Measurements from ENCODE around the gene SGMS1. TPM values are rescaled to one million over a fixed set of nuclear protein-coding genes. Genes with fewer than 3 reads are reported as not detected.

SGMS1 gene
- total RNA-seq, 2 experiments from 2014 or later, result 7.5 to 9.0 TPM

DNA sequence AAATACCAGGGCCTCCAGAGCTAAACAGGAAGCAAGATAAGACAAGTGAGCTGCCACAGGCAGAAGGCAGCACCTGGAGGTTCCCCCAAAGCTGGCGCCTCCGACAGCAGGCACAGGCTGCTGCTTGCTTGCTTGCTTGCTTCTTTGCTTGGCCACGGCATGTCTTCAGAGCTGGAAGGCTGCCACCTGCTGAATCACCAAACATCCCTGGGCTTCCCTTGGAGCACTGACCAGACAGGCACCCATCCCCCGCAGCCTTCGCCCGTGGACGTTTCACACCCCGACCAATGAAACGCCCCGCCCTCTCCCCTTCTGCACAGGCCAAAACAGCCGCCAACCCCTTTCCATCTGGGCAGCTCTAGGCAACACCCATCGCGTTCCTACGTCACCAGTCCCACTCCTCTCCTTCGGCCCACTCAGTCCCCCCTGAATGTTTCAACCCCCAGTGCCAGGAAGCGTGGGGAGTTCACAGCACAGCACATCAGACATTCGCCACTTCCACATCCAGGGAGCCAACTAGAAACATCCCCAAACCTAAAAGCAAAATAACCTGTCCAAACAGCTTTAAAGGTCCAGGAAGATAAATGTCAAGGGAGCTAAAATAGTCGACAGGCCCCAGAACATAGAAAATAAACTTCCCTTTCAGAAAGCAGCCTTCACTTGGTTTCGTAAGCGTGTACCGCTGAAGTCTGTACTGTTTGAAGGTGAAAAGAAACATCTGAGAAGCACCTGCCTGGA is 1.6 kb downstream of the SGMS1 start:
- POLR2A ChIA-PET, result interaction anchor here (0.8 to 1.0 kb wide), 2 partner anchors 17 to 202 kb away, joined by 3 read pairs; no protein-coding TSS in a partner anchor
- Mint-ChIP-seq H3K36me3 (ENCODE audit: low read depth) (no peaks in the 10 kb centered on the region), H3K4me3 (peak overlapping the region; percentile 78), H3K27ac (peak overlapping the region; percentile 86), H3K4me1 (peaks cover 45% of the 10 kb centered on the region), H3K27me3 (no peaks in the 10 kb centered on the region), H3K9me3 (ENCODE audit: low read depth) (no peaks in the 10 kb centered on the region)
- intact Hi-C loops (cut with DNase I, micrococcal nuclease), result loop anchor here (1.0 to 5.0 kb wide), 2 partner anchors 80 to 204 kb away; no protein-coding TSS in a partner anchor
- ATAC-seq (peak; percentile 8), DNase-seq (peak; percentile 76)
- CTCF ChIA-PET, result interaction anchor here (0.5 to 4.4 kb wide), 11 partner anchors 9 to 206 kb away, joined by 3 to 19 read pairs (median 4); no protein-coding TSS in a partner anchor

DNA sequence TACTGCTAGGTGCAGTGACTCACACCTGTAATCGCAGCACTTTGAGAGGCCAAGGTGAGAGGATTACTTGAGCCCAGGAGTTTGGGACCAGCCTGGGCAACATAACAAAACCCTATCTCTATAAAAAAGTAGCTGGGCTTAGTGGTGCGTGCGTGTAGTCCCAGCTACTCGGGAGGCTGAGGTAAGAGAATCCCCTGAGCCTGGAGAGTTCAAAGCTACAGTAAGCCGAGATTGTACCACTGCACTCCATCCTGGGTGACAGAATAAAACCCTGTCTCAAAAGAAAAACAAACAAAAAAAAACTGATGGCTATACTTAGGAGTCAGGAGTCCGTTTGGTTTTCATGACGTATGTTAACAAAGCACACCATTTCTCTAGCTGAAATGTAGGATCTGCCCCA is 2.9 kb downstream of the SGMS1 start:
- Mint-ChIP-seq H3K9me3 (ENCODE audit: low read depth) (no peaks in the 10 kb centered on the region), H3K4me3 (no peak overlapping the region), H3K36me3 (ENCODE audit: low read depth) (no peaks in the 10 kb centered on the region), H3K4me1 (peaks cover 44% of the 10 kb centered on the region), H3K27me3 (no peaks in the 10 kb centered on the region), H3K27ac (no peak overlapping the region)
- ATAC-seq (no peak), DNase-seq (no peak)
- ChIA-PET CTCF (interaction anchor here (0.7 to 4.4 kb wide), 7 partner anchors 8 to 205 kb away, joined by 3 to 19 read pairs (median 5); no protein-coding TSS in a partner anchor), POLR2A (interaction anchor here (0.9 kb wide), 2 partner anchors 16 to 108 kb away, joined by 3 read pairs; no protein-coding TSS in a partner anchor)
- intact Hi-C loops (cut with DNase I, micrococcal nuclease), result loop anchor here in 1 of 2 experiments (5.0 kb wide), 1 partner anchor 79 kb away; no protein-coding TSS in a partner anchor

DNA sequence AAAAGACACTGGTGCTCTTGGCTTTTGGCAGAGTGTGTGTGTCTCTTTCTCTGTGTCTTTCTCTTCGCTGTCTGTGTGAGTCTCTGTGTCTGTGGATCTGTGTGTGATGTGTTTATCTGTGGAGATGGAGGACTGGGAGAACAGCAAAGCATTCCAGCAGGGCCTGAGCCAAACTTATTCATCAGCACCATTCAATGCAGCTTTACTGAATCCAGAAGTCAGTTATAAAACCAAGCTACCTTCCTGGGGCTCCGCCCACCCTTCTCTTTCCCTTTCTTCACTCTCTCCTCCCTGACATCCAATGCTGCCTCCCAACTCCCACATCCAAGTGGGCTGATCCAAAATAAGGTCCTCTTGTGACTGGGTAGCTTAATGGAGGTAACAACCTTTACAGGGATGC is 3.9 kb downstream of the SGMS1 start:
- ATAC-seq (no peak), DNase-seq (no peak)
- CTCF ChIA-PET, result interaction anchor here (0.9 to 4.4 kb wide), 4 partner anchors 17 to 115 kb away, joined by 3 to 19 read pairs (median 3); no protein-coding TSS in a partner anchor
- no peaks in the 10 kb centered on the region for H3K9me3 Mint-ChIP-seq (ENCODE audit: low read depth)
- no peak overlapping the region for H3K27ac Mint-ChIP-seq
- H3K27me3 Mint-ChIP-seq, result no peaks in the 10 kb centered on the region
- peaks cover 42% of the 10 kb centered on the region for H3K4me1 Mint-ChIP-seq
- intact Hi-C loops (cut with DNase I, micrococcal nuclease), result loop anchor here in 1 of 2 experiments (5.0 kb wide), 1 partner anchor 78 kb away; no protein-coding TSS in a partner anchor
- POLR2A ChIA-PET, result interaction anchor here (0.6 to 0.9 kb wide), 2 partner anchors 62 to 107 kb away, joined by 3 to 5 read pairs; no protein-coding TSS in a partner anchor
- H3K4me3 Mint-ChIP-seq, result no peak overlapping the region
- no peaks in the 10 kb centered on the region for H3K36me3 Mint-ChIP-seq (ENCODE audit: low read depth)

DNA sequence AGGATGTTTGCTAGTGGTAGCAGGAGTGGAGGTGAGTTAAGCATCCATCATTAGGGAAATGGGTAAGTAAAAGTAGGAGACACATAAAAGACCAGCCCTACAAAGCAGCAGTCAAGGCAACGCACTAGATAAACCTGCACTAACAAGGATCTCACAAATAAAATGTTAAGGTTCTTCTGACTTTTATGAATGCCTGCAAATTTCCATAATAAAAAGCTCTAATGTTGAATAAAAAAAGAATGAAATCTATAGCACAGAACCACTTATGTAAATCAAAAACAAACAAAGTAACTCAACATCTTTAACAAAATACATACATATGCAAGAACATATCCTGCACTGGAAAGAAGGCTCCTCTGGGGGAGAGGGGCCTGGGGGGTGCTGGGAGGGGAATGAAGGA is 4.6 kb downstream of the SGMS1 start:
- DNase-seq (no peak), ATAC-seq (no peak)
- ChIA-PET POLR2A (no interaction called here), CTCF (interaction anchor here (0.9 to 1.4 kb wide), 3 partner anchors 39 to 114 kb away, joined by 3 read pairs; no protein-coding TSS in a partner anchor)
- H3K4me1 Mint-ChIP-seq, result peaks cover 45% of the 10 kb centered on the region
- H3K27ac Mint-ChIP-seq, result peak overlapping the region; percentile 11
- H3K27me3 Mint-ChIP-seq, result no peaks in the 10 kb centered on the region
- H3K36me3 Mint-ChIP-seq (ENCODE audit: low read depth), result no peaks in the 10 kb centered on the region
- H3K4me3 Mint-ChIP-seq, result no peak overlapping the region
- intact Hi-C loops (cut with DNase I, micrococcal nuclease), result no loop called here
- H3K9me3 Mint-ChIP-seq (ENCODE audit: low read depth), result no peaks in the 10 kb centered on the region

DNA sequence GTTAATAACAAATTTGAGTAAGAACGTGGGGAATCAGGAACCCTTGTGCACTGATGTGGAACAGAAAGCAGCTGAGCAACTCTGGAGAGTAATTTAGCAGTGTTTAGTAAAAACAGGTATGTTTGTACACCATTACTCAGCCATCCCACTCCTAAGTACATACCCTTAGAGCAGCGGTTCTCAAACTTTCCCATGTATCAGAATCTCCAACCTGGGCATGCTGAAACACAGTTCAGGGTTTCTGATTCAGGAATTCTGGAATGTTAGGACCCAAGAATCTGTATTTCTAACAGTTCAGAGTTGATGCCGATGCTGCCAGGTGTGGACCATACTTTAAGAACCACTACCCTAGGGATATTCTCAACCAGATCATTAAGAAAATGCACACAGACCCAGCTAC is 5.1 kb downstream of the SGMS1 start:
- Mint-ChIP-seq H3K9me3 (ENCODE audit: low read depth) (no peaks in the 10 kb centered on the region), H3K4me1 (peaks cover 45% of the 10 kb centered on the region), H3K4me3 (no peak overlapping the region), H3K27me3 (no peaks in the 10 kb centered on the region), H3K36me3 (ENCODE audit: low read depth) (no peaks in the 10 kb centered on the region), H3K27ac (peak overlapping the region; percentile 11)
- intact Hi-C loops (cut with DNase I, micrococcal nuclease), result no loop called here
- ChIA-PET CTCF (interaction anchor here (1.4 kb wide), 1 partner anchor 42 kb away, joined by 3 read pairs; no protein-coding TSS in a partner anchor), POLR2A (no interaction called here)
- DNase-seq (no peak), ATAC-seq (peak; percentile 16)

DNA sequence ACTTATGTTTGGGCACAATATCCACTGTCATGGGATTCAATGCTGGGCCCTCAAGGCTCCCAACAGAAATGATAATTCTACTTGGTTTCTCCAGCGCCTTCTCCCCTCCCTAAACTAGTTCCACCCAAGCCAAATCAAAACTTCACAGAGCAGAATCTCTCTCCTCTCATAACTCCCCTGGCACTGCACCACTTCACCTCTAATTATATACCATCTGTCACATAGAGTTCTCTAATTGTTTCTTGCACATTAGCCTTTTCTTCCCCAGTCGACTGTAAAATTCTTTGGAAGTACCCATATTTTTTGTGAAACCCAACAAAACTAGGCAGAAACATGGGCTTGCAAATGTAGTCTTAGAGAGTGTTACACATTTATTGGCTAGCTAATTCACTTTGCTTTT is 8.1 kb downstream of the SGMS1 start:
- ATAC-seq (no peak), DNase-seq (no peak)
- H3K4me3 Mint-ChIP-seq, result no peak overlapping the region
- intact Hi-C loops (cut with DNase I, micrococcal nuclease), result no loop called here
- H3K36me3 Mint-ChIP-seq (ENCODE audit: low read depth), result no peaks in the 10 kb centered on the region
- ChIA-PET POLR2A (no interaction called here), CTCF (interaction anchor here (0.8 kb wide), 1 partner anchor 36 kb away, joined by 3 read pairs; no protein-coding TSS in a partner anchor)
- H3K9me3 Mint-ChIP-seq (ENCODE audit: low read depth), result no peaks in the 10 kb centered on the region
- H3K27me3 Mint-ChIP-seq, result no peaks in the 10 kb centered on the region
- peaks cover 51% of the 10 kb centered on the region for H3K4me1 Mint-ChIP-seq
- no peak overlapping the region for H3K27ac Mint-ChIP-seq

DNA sequence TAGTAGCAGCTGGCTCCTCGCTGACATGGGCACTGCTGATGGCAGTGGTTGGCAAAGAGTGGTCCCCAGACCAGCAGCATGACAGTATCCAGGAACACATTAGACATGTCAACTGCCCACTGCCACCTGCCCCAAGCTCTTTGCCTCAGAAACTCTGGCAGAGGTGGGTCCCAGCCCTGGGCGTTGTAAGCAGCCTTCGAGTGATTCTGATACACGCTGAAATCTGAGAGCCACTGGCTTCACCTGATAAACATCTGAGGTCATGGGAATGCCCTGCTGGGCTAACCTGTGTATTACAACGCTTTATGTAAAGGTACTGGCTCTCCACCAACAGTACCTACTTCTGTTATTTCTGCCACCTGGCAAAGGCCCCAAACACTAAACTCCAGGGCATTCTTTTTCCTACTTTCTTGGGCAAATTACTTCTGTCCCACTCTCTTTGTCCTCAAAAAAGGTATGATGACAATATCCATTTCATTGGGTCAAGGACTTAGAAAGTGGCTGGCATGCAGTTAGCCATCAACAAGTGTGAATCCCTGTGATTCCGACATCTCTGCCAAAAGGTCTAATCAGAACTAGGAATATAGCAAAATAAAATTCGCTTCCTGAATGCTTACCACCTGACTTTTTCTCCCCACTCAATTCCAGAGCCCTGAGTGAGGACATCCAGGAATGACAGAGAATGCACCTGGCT is 9.2 kb downstream of the SGMS1 start:
- H3K27ac Mint-ChIP-seq, result no peak overlapping the region
- ATAC-seq, result peak; percentile 71
- CTCF ChIA-PET, result interaction anchor here (0.8 to 1.2 kb wide), 3 partner anchors 16 to 59 kb away, joined by 3 to 6 read pairs (median 3); no protein-coding TSS in a partner anchor
- H3K9me3 Mint-ChIP-seq (ENCODE audit: low read depth), result no peaks in the 10 kb centered on the region
- POLR2A ChIA-PET, result no interaction called here
- H3K4me1 Mint-ChIP-seq, result peaks cover 49% of the 10 kb centered on the region
- peak; percentile 45 for DNase-seq
- no peaks in the 10 kb centered on the region for H3K36me3 Mint-ChIP-seq (ENCODE audit: low read depth)
- H3K4me3 Mint-ChIP-seq, result no peak overlapping the region
- no peaks in the 10 kb centered on the region for H3K27me3 Mint-ChIP-seq
- intact Hi-C loops (cut with DNase I, micrococcal nuclease), result no loop called here

DNA sequence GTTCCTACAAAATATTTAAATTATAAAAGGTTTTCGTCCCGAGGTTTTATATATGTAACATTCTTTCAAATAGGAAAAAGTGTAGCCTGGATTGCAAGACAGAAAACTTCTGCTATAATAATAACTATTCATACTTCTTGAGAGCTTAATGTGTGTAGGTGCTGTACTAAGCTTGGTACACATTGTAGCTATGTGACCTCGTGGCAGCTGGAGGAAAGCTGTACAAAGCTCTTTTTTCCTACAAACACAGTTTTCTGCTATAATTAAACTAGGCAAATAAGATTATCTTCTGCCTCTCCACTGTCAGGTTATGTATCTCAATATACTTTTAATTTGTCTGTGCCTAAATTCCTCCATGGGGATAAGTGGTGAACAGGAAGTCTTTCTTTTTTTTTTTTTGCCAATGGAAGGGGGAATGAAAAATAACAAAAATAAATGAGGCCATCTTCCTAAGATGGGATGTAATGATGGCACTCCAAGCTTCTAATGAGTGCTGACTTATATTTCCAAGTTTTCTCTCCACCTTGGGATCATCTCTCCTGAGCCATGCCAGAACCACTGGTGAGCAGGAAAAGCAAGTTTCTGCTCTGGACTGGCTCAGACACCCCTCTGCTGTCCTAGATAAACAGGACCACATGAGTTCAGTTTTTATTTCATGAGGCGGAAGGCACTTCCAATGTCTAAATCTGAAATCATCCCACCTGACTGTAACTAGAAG is 9.9 kb downstream of the SGMS1 start:
- POLR2A ChIA-PET, result interaction anchor here (0.7 kb wide), 1 partner anchor 38 kb away, joined by 9 read pairs; no protein-coding TSS in a partner anchor
- no peaks in the 10 kb centered on the region for H3K27me3 Mint-ChIP-seq
- no peak for ATAC-seq

DNA sequence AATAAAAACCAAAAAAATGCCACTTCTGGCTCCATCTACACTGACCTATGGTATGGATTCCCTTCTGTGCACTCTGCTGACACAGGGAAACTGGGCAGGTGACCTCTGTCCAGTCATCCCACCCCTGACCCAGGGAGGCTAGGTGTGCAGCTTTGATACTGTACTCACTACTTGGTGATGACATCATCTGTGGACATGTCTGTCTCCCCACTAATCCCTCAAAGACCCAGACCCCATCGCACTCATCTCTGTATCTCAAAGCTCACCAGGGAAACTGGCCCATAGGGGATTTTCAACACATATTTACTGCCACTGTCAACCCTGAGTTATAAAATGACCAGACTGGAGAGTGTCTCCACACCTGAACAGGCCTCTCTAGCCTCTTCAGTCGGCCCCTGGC is 10.6 kb downstream of the SGMS1 start:
- intact Hi-C loops (cut with DNase I, micrococcal nuclease), result no loop called here

More for the DNA sequence above, 9.9 kb downstream of the SGMS1 start:
- no peaks in the 10 kb centered on the region for H3K36me3 Mint-ChIP-seq (ENCODE audit: low read depth)
- no peak overlapping the region for H3K4me3 Mint-ChIP-seq
- DNase-seq, result no peak
- CTCF ChIA-PET, result interaction anchor here (0.7 to 2.1 kb wide), 4 partner anchors 8 to 306 kb away, joined by 3 to 9 read pairs (median 4); no protein-coding TSS in a partner anchor
- H3K4me1 Mint-ChIP-seq, result peaks cover 44% of the 10 kb centered on the region
- no peak overlapping the region for H3K27ac Mint-ChIP-seq
- intact Hi-C loops (cut with DNase I, micrococcal nuclease), result no loop called here
- H3K9me3 Mint-ChIP-seq (ENCODE audit: low read depth), result no peaks in the 10 kb centered on the region

DNA sequence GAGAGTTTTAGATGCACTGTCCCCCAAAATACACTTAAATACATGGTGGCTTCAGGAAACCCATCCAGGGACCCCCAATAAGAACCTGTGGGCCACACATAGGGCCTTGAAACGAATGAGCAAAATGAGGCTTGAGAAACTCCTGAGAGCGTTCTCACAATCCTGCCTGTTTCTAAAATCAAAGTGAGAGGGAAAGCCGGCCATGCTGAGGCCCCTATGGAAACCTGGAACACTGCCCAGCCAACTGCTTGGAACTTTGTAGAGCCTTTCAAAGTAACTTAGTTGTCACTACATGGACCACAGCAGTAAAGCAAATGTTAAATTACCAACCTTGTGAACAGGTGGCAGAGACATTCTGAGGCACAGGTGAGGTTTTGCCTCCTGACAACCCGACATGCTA is 13.4 kb downstream of the SGMS1 start:
- H3K27me3 Mint-ChIP-seq, result no peaks in the 10 kb centered on the region
- intact Hi-C loops (cut with DNase I, micrococcal nuclease), result no loop called here
- ATAC-seq (no peak), DNase-seq (no peak)
- H3K4me3 Mint-ChIP-seq, result no peak overlapping the region
- no peak overlapping the region for H3K27ac Mint-ChIP-seq
- ChIA-PET CTCF (no interaction called here), POLR2A (no interaction called here)
- H3K36me3 Mint-ChIP-seq (ENCODE audit: low read depth), result peaks cover 4% of the 10 kb centered on the region
- H3K4me1 Mint-ChIP-seq, result peaks cover 53% of the 10 kb centered on the region
- no peaks in the 10 kb centered on the region for H3K9me3 Mint-ChIP-seq (ENCODE audit: low read depth)

More for the DNA sequence above, 10.6 kb downstream of the SGMS1 start:
- ChIA-PET POLR2A (no interaction called here), CTCF (interaction anchor here (0.7 to 2.1 kb wide), 5 partner anchors 9 to 307 kb away, joined by 3 to 9 read pairs (median 3); no protein-coding TSS in a partner anchor)
- H3K4me1 Mint-ChIP-seq, result peaks cover 37% of the 10 kb centered on the region
- no peaks in the 10 kb centered on the region for H3K36me3 Mint-ChIP-seq (ENCODE audit: low read depth)
- no peak for DNase-seq
- no peak overlapping the region for H3K4me3 Mint-ChIP-seq
- H3K27me3 Mint-ChIP-seq, result no peaks in the 10 kb centered on the region
- H3K9me3 Mint-ChIP-seq (ENCODE audit: low read depth), result no peaks in the 10 kb centered on the region
- no peak for ATAC-seq
- H3K27ac Mint-ChIP-seq, result no peak overlapping the region
